Endothelial cell of umbilical vein (primary cell): ENCODE measurements around the gene GFRA3. TPM values are rescaled to one million over a fixed set of nuclear protein-coding genes. Genes with fewer than 3 reads are reported as not detected.

Experiments
- BruUV-seq: library from RNA; stranded (reverse); fragments of 400-500 nt; replicated peaks from 2 replicates; lab custom pipeline; 2021; lab: Mats Ljungman, UMichigan
- CTCF ChIA-PET: fragments of 300-600, 350-600 bp; sonication (Branson Sonifier 250); formaldehyde crosslinking; loops from one replicate; lab custom pipeline; 2021; ENCODE audit warnings: antibody characterized with exemption, inconsistent platforms; lab: Charles Lee
- POLR2A ChIA-PET: fragments of 300-600, 350-600 bp; sonication (Branson Sonifier 250); formaldehyde crosslinking; loops from one replicate; lab custom pipeline; 2021; ENCODE audit warnings: antibody characterized with exemption, inconsistent platforms; lab: Charles Lee
- DNase-seq: peaks from one replicate; pipeline ENCODE4 v3.0.0-alpha.2; 2011; ENCODE audit warnings: low read depth, low spot score
- FAIRE-seq: peaks from 2 replicates; lab custom pipeline; 2011; peaks lifted over from hg19 to GRCh38; lab: Jason Lieb, UNC
- H2AFZ ChIP-seq: 2 replicates; pipeline ENCODE4 v1.6.0; 2012; ENCODE audit warnings: low read depth, low read length, control low read depth, inconsistent platforms
- H3K27ac ChIP-seq: 2 replicates; pipeline ENCODE4 v1.5.1; 2011; ENCODE audit warnings: low read depth, mild to moderate bottlenecking, control low read depth, low read length, moderate library complexity; ENCODE audit not compliant: insufficient read depth
- H3K27me3 ChIP-seq, 2 experiments: 2 replicates each; pipeline versions ENCODE4 v1.6.0 to v1.6.1; 2011; ENCODE audit warnings: low read length in 2 of 2, mixed read lengths in 1 of 2; ENCODE audit not compliant: control insufficient read depth in 2 of 2, insufficient read depth in 2 of 2
- H3K36me3 ChIP-seq, 2 experiments: 2 replicates in 1 of 2; 3 replicates in 1 of 2; pipeline ENCODE4 v1.5.1; 2011; ENCODE audit warnings: low read length in 2 of 2, mild to moderate bottlenecking in 1 of 2, moderate library complexity in 1 of 2; ENCODE audit not compliant: control insufficient read depth in 2 of 2, insufficient read depth in 2 of 2; ENCODE audit errors: extremely low read depth in 1 of 2
- H3K4me1 ChIP-seq: 3 replicates; pipeline ENCODE4 v1.5.1; 2011; ENCODE audit warnings: mild to moderate bottlenecking, low read length; ENCODE audit not compliant: control insufficient read depth, insufficient read depth; ENCODE audit errors: extremely low read depth
- H3K4me2 ChIP-seq: 2 replicates; pipeline ENCODE4 v1.6.1; 2011; ENCODE audit warnings: low read length, control low read depth, mixed read lengths; ENCODE audit not compliant: insufficient read depth
- H3K4me3 ChIP-seq, 3 experiments: fragments of 200-600 bp in 1 of 3; sonication (generic), shearing (Covaris generic) in 1 of 3; replicated peaks in 1 of 3; 2 replicates each; pipeline ENCODE4 v1.5.1; 2011 to 2016; ENCODE audit warnings: control low read depth in 3 of 3, low read length in 3 of 3, mild to moderate bottlenecking in 2 of 3, inconsistent platforms in 1 of 3, low read depth in 1 of 3, moderate library complexity in 1 of 3; ENCODE audit not compliant: insufficient read depth in 1 of 3
- H3K79me2 ChIP-seq: 2 replicates; pipeline ENCODE4 v1.6.0; 2012; ENCODE audit warnings: low read length, inconsistent platforms; ENCODE audit not compliant: control insufficient read depth, insufficient read depth
- H3K9ac ChIP-seq: replicated peaks from 2 replicates; pipeline ENCODE3; 2011; ENCODE audit warnings: low read length, control low read depth; ENCODE audit not compliant: insufficient read depth; ENCODE audit errors: extremely low read depth
- H3K9me1 ChIP-seq: replicated peaks from 3 replicates; pipeline ENCODE4 v1.6.0; 2011; ENCODE audit warnings: mild to moderate bottlenecking, low read length; ENCODE audit not compliant: control insufficient read depth, insufficient read depth; ENCODE audit errors: extremely low read depth
- H3K9me3 ChIP-seq: replicated peaks from 2 replicates; pipeline ENCODE4 v1.5.1; 2012; ENCODE audit warnings: low read length, inconsistent platforms; ENCODE audit not compliant: control insufficient read depth, insufficient read depth
- H4K20me1 ChIP-seq: replicated peaks from 2 replicates; pipeline ENCODE3; 2011; ENCODE audit warnings: mild to moderate bottlenecking, low read length; ENCODE audit not compliant: control insufficient read depth, insufficient read depth; ENCODE audit errors: extremely low read depth
- GATA2 ChIP-seq: IDR thresholded peaks from 2 replicates; pipeline ENCODE4 v1.7.0; 2011; ENCODE audit warnings: low read depth, mild to moderate bottlenecking, moderate library complexity, mixed read lengths, low read length; ENCODE audit not compliant: insufficient read length, insufficient read depth
- JUN ChIP-seq: IDR thresholded peaks from 2 replicates; pipeline ENCODE4 v1.6.1; 2011; ENCODE audit warnings: borderline replicate concordance, low read depth; ENCODE audit not compliant: insufficient read length, insufficient read depth
- POLR2A ChIP-seq: IDR thresholded peaks from 2 replicates; pipeline ENCODE4 v1.6.1; 2012; ENCODE audit warnings: low read depth, mild to moderate bottlenecking, control low read depth, low read length
- POLR2AphosphoS5 ChIP-seq: IDR thresholded peaks from 2 replicates; pipeline ENCODE4 v1.6.1; 2012; ENCODE audit warnings: low read depth, mild to moderate bottlenecking, control low read depth, low read length, moderate library complexity; ENCODE audit not compliant: insufficient read depth
- dilution Hi-C: fragments of 300-500 bp; cut with MboI; formaldehyde crosslinking; loops from one replicate; pipeline ENCODE4 v1.15.0; 2019; ENCODE audit warnings: low sequenced_read_pairs; ENCODE audit not compliant: extremely low pct_ligation_motif_present
- intact Hi-C: fragments of 100-400 bp; cut with micrococcal nuclease; formaldehyde crosslinking; loops from one replicate; pipeline ENCODE4 v1.10.0; 2022
- polyA plus RNA-seq, 4 experiments: library from polyadenylated mRNA; depleted of rRNA in 3 of 4; stranded (reverse) in 3 of 4; unstranded in 1 of 4; fragments of >200 nt; gene quantifications; 2 replicates each; pipeline versions ENCODE4 v1.2.1 to v1.2.3, GENCODE V29; 2011 to 2012; ENCODE audit warnings: missing spikeins in 1 of 4
- total RNA-seq: library from RNA; stranded (reverse); gene quantifications from 2 replicates; pipeline ENCODE4 v1.2.3, GENCODE V29; 2021
- TF ChIP-seq, protein P1 (sequence below), 2 donors: IDR thresholded peaks; 1 replicate in 1 of 2; 2 replicates in 1 of 2; pipeline ENCODE4 v1.5.1; 2011; ENCODE audit warnings: low read length in 2 of 2, mild to moderate bottlenecking in 2 of 2, moderate library complexity in 2 of 2, control low read depth in 1 of 2, inconsistent platforms in 1 of 2, low read depth in 1 of 2; ENCODE audit not compliant: insufficient read depth in 1 of 2; ENCODE audit errors: extremely low read depth in 1 of 2
- TF ChIP-seq, protein P2 (sequence below): IDR thresholded peaks from 2 replicates; pipeline ENCODE4 v1.6.1; 2011; ENCODE audit not compliant: insufficient read depth, insufficient read length

GFRA3 gene
- total and polyA plus RNA-seq, 2 donors (not counting 3 experiments of a cell fraction or from before 2014, with no cell fraction given), result 0.10 TPM; not detected in 1

GRCh38 chr5:138234651-138235050 is 39.8 kb downstream of the GFRA3 start:
- no peaks in the 10 kb centered on the region for H3K9me3 ChIP-seq
- POLR2A ChIA-PET, result no interaction called here
- H3K27ac ChIP-seq, result no peak overlapping the region
- intact Hi-C loops (no loop called here), dilution Hi-C loops (no loop called here)
- H3K79me2 ChIP-seq, result no peaks in the 10 kb centered on the region
- no peak for DNase-seq
- no peak for FAIRE-seq
- no peak overlapping the region for H3K4me3 ChIP-seq
- H3K9ac ChIP-seq, result no peak overlapping the region
- CTCF ChIA-PET, result interaction anchor here (1.2 to 2.3 kb wide), 4 partner anchors 9 to 118 kb away, joined by 3 to 14 read pairs (median 4); partner anchors contain the start of gene KDM3B
- H2AFZ ChIP-seq, result no peak overlapping the region
- H4K20me1 ChIP-seq, result no peaks in the 10 kb centered on the region
- H3K9me1 ChIP-seq, result no peaks in the 10 kb centered on the region
- no peak overlapping the region for H3K4me2 ChIP-seq
- no peaks in the 10 kb centered on the region for H3K4me1 ChIP-seq
- BruUV-seq, result no TSS peak
- peaks cover 3 to 8% of the 10 kb centered on the region in 2 experiments for H3K27me3 ChIP-seq
- TF ChIP-seq, protein P1, sequence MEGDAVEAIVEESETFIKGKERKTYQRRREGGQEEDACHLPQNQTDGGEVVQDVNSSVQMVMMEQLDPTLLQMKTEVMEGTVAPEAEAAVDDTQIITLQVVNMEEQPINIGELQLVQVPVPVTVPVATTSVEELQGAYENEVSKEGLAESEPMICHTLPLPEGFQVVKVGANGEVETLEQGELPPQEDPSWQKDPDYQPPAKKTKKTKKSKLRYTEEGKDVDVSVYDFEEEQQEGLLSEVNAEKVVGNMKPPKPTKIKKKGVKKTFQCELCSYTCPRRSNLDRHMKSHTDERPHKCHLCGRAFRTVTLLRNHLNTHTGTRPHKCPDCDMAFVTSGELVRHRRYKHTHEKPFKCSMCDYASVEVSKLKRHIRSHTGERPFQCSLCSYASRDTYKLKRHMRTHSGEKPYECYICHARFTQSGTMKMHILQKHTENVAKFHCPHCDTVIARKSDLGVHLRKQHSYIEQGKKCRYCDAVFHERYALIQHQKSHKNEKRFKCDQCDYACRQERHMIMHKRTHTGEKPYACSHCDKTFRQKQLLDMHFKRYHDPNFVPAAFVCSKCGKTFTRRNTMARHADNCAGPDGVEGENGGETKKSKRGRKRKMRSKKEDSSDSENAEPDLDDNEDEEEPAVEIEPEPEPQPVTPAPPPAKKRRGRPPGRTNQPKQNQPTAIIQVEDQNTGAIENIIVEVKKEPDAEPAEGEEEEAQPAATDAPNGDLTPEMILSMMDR (IDR thresholded peaks at IDR 0.05; ENCODE audit: extremely low read depth in 1 of 2, insufficient read depth in 1 of 2, low read depth in 1 of 2, low read length in 2 of 2), result no peak
- TF ChIP-seq JUN (no peak), POLR2AphosphoS5 (no peak), GATA2 (no peak), POLR2A (no peak)
- TF ChIP-seq, protein P2, sequence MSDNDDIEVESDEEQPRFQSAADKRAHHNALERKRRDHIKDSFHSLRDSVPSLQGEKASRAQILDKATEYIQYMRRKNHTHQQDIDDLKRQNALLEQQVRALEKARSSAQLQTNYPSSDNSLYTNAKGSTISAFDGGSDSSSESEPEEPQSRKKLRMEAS, result no peak
- no peaks in the 10 kb centered on the region for H3K36me3 ChIP-seq
